Activated CD8-positive, alpha-beta memory T cell treated with anti-CD3 and anti-CD28 coated beads for 24 hours (primary cell): ENCODE results near the gene SLC6A12.
"Not testable (repeated sequence)": the region's sequence is repeated elsewhere in the genome, so short reads cannot be mapped to it uniquely, and the experiment has no call there.

Experiments used
- DNase-seq: peaks from one replicate; pipeline ENCODE4 v3.0.0-alpha.2; 2020

The SLC6A12 gene

DNA sequence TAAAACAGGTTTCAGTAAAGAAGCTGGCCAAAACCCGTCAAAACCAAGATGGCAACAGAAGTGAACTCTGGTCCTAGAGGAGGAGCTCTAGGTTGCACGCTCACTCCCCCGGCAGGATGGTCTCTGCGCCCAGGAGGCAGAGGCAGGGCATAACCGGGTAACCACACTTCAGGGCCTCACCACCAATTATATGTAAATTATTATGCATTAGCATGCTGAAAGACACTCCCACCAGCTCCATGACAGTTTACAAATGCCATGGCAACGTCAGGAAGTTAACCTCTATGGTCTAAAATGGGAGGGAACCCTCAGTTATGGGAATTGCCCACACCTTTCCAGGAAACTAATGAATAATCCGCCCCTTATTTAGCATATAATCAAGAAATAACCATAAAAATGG is 20.1 kb upstream of the SLC6A12 start:
- DNase-seq = no peak

GRCh38 chr12:233615-233968 is 19.6 kb upstream of the SLC6A12 start:
- DNase-seq = no peak

- no peak for DNase-seq
Measured at GRCh38 chr12:232731-233614, 19.0 kb upstream of the SLC6A12 start.

- DNase-seq = no peak
Measured at GRCh38 chr12:230925-231671, 17.1 kb upstream of the SLC6A12 start.

GRCh38 chr12:229441-230191 is 15.7 kb upstream of the SLC6A12 start:
- DNase-seq = no peak

- DNase-seq = no peak
Measured at GRCh38 chr12:228846-229200, 14.9 kb upstream of the SLC6A12 start.

DNA sequence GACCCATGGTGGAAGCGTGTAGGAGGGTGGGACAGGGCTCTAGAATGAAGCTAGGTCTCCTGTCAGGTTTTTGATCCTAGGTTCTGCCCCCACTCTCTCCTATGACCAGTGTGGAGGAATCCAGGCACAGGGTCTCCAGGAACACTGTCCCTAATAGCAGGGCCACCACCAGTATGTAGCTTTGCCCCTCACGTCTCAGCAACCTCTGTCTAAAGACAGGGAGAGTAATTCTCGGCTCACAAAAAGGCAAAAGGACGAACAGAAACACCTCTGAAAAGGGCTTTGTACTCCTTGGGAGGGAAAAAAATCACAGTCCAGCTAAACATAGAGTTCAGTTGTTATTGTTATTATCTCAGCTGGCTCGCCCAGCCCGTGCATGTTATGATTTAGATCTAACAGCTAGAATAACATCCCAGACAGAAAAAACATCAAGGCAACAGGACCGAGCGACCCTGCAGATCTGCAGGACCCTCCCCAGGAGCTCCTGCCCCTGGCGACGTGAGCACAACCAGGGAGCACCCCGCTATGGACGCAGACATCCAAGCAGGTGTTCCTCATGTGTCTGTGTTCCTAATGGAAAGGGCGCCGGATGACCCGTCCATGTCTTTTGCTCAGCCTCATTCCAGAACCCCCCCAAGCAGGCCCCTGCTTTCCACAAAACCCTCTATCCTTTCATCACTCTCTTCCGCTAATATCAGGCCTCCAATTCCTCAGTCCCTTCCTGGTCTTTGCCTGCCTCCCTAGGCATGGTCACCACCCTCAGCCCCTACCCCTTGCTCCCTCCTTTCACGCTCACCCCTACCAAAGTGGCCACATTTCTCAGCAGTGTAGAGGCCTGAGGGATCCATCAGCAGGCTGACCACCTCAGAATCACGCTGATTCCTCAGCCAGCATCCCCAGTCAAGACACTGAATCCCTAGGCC is 14.2 kb upstream of the SLC6A12 start:
- DNase-seq = peak; percentile 4

DNA sequence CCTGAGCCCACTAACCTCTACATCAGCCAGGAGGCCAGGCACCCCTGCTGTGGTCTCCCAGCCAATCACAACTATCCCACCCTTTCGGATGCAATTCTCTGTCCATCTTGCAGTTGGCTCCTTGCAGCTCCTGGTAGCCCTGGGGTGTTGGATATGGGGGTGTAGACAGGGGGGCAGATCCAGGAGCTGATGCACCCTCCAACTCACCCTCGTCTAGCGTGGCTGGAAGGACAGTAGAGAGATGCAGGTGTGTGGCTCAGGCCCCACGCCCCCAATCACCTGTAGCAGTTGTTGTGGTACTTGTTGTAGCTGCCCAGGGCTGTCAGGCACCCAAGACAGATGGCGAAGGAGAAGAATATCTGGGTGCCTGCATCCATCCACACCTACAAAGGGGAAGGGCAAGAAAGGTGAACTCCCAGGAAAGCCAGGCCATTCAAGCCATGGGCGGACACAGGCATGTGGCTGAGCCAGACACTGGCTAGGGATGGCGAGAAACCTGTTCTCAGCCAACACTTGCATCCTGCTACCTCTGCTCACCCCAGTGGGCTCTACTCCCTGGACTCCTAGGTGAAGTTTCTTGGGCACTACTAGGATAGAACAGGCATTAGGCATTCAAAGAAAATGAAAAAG is 13.4 kb upstream of the SLC6A12 start:
- peak; percentile 42 for DNase-seq

DNA sequence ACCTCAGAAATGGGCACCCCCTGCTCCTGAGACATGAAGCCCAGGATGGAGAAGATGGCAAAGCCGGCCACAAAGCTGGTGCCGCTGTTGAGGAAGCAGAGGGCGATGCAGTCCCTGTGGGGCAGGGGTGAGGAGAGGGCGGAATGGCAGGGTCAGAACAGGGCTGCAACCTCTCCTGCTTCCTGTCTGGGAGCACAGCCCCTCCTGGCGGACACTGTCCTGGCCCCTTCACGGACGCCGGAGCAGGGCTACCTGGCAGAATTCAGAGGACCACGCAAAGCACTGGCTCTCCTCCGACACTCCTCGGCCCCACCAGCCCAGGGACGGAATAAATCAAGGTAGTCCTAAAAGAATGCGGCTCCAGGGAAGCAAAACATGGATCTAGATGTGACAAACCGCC is 12.4 kb upstream of the SLC6A12 start:
- no peak for DNase-seq

- DNase-seq = no peak
Measured at GRCh38 chr12:225012-225411, 11.1 kb upstream of the SLC6A12 start.

DNA sequence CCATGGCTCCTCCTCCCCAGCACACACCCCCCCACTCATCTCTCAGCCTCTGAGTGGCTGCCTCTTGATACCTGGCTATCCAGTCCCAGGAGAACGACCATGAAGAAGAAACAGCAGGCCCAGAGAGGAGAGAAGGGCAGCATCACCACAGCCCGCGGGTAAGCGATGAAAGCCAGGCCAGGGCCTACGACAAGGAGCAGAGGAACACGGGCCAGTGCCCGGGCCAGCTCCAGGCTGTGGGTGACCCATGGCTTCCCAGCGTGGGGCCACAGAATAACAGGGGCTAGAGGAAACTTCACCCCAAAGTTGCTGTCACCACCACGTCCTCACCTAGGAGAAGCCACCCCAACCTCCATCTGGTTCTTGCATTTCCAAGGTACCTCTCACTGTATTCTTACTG is 10.4 kb upstream of the SLC6A12 start:
- no peak for DNase-seq

DNA sequence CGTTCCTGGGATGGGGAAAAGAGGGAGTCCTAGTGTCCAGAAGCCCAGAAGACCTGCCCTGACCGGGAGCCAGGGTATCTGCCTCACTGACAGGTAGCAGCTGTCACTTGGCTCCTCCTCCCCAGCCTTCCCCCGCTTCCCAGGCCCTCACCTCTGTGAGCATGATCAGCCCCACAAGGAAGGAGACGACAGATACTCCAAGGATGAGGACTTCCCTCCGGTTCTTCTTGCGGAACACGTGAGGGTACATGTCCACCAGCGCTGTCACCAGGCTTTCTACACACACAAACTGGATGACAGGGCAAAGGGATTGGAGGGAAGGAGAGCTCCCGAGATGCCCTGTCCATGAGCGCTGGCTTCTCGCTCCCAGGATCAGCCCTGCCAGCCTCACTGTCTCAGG is 9.9 kb upstream of the SLC6A12 start:
- DNase-seq = no peak

GRCh38 chr12:221736-222135 is 7.8 kb upstream of the SLC6A12 start:
- DNase-seq = no peak

GRCh38 chr12:220946-221550 is 7.1 kb upstream of the SLC6A12 start:
- DNase-seq = no peak

- no peak for DNase-seq
Measured at GRCh38 chr12:220491-220890, 6.5 kb upstream of the SLC6A12 start.

GRCh38 chr12:219891-220352 is 6.0 kb upstream of the SLC6A12 start:
- DNase-seq = peak; percentile 71

DNA sequence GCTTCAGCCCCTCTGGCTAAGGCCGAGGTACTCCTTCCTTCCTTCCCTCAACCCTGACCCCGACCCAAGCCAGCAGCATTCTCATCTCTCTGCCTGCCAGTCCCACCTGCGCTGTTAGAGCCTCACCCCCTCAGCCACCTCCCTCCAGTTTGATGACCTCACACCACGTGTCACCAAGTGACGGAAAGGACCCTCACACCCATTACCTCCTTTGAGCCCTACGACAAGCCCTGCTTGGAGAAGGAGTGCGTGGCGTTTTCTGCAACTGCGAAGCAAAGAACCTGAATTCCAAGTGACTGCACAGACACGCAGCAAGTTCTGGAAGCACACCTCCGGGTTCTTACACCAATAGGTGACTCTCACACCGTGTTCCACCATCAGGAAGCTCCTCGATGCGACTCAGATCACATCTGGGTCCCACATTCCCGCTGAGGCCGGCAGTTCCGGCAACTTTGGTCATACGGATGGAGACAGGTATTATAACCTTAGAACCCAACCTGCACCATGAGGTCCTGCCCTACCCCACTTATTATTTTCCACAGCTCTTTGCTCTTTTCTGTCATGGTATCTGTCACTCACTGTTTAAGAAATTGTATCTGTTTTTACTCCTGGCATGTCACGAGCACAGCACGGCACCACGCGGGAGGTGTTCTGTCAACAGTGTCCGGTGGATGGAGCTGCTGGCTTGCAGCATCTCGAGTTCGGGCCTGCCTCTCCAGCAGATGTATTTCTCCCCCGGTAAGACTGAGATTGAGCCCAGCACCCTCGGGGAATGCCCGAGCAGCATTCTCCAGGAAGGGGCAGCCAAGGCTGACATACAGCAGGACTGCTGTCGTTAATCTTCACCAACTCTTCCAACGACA is 5.0 kb upstream of the SLC6A12 start:
- DNase-seq = no peak

DNA sequence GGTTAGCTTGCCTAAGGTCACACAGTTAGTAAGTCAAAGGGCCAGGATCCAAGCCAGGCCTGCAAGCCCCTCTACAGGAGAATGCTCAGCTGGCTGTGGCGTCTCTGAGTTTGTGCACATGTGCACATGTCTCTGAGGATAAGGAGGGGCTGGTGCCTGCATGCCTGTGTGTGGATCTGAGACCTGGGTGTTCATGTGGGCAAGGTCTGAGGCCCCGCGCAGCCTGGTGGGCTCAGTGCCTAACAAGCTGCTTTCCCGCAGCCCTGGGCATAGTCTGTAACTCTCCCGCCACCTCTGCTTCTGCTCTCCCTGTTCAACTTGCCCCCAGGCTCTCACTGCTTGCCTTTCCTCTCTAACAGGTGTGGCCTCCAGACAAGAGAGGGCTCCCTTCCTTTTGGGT is 4.3 kb upstream of the SLC6A12 start:
- no peak for DNase-seq

GRCh38 chr12:217029-217428 is 3.1 kb upstream of the SLC6A12 start:
- DNase-seq = not testable (repeated sequence)

DNA sequence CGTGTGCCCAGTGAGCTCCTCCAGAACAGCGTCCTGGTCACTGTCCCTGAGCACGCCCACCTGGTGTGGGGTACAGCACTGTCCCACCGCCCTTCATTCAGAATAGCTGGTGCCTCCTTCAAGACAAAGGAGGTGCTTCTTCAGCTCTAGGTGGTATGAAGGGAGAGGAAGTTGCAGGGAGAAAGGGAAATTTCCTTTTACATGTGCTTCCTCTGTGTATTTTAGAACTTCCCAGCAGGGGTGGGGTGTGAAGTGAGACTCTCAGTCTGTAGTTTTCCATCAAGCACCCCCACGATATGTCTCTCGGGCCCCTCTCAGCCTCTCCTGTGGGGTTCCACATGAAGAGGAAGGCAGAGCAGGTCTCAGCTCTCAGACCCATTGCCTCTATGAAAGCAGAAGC is 1.2 kb upstream of the SLC6A12 start:
- DNase-seq = no peak

DNA sequence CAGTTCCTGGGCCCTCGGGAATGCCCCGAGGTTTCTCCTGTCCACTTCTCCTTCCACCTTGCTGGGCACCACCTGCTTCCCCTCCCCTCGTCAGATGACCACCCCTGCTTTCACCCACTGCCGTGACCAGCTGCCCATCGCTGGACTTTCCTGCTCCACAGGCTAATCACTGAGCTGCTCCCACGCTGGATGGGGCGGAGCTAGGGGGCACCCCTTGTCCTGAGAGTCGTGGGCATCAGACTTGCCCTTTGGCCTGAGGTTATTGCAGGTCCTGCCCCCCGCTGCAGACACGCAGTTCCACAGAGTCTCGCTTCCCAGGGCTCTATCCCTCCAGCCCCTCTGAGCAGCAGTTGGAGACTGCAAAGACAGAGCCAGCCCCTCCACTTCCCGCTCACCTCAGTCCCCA is 427 bp downstream of the SLC6A12 start:
- DNase-seq = no peak
